Naive B cell (primary cell): ENCODE measurements around the gene BRIP1. TPM values are rescaled to one million over a fixed set of nuclear protein-coding genes. Genes with fewer than 3 reads are reported as not detected.

Source experiments
- ATAC-seq, 2 donors: fragments of 150-1000 bp; cut with Tn5 transposase; 2 replicates each; pipeline ENCODE4 v1.10.0; 2021; ENCODE audit warnings: low read depth in 2 of 2, mild to moderate bottlenecking in 2 of 2, moderate library complexity in 2 of 2
- DNase-seq: peaks from one replicate; pipeline ENCODE4 v3.0.0; 2022
- H3K27ac Mint-ChIP-seq, 6 donors: one replicate each; pipeline ENCODE4 v1.8.0; 2020 to 2022; ENCODE audit warnings: mild to moderate bottlenecking in 6 of 6, mixed read lengths in 6 of 6, moderate library complexity in 5 of 6, inconsistent platforms in 2 of 6
- H3K27me3 Mint-ChIP-seq, 3 donors: one replicate each; pipeline ENCODE4 v1.8.0; 2021 to 2022; ENCODE audit warnings: mixed read lengths in 3 of 3, mild to moderate bottlenecking in 1 of 3
- H3K36me3 Mint-ChIP-seq, 2 donors: one replicate each; pipeline ENCODE4 v1.8.0; 2020 to 2022; ENCODE audit warnings: mixed read lengths in 2 of 2, inconsistent platforms in 1 of 2, mild to moderate bottlenecking in 1 of 2
- H3K4me1 Mint-ChIP-seq, 3 donors: one replicate each; pipeline ENCODE4 v1.8.0; 2020 to 2022; ENCODE audit warnings: mixed read lengths in 3 of 3, inconsistent platforms in 1 of 3, mild to moderate bottlenecking in 1 of 3, moderate library complexity in 1 of 3
- H3K4me3 Mint-ChIP-seq, 8 donors: one replicate each; pipeline ENCODE4 v1.8.0; 2020 to 2022; ENCODE audit warnings: mild to moderate bottlenecking in 8 of 8, mixed read lengths in 8 of 8, moderate library complexity in 8 of 8, inconsistent platforms in 2 of 8
- H3K9me3 Mint-ChIP-seq, 7 donors: one replicate each; pipeline ENCODE4 v1.8.0; 2020 to 2022; ENCODE audit warnings: mixed read lengths in 7 of 7, mild to moderate bottlenecking in 5 of 7, inconsistent platforms in 2 of 7, moderate library complexity in 1 of 7
- polyA plus RNA-seq, 6 donors: library from polyadenylated mRNA; unstranded; fragments of 300-500 nt; fragmentation: Illumina TruSeq; gene quantifications; one replicate each; pipeline ENCODE4 v1.2.3, GENCODE V29; 2021; ENCODE audit warnings: low read depth in 6 of 6

The BRIP1 gene
- polyA plus RNA-seq, 6 donors from 2014 or later = 0.29 to 1.1 (median 0.44) TPM; not detected in 1

DNA sequence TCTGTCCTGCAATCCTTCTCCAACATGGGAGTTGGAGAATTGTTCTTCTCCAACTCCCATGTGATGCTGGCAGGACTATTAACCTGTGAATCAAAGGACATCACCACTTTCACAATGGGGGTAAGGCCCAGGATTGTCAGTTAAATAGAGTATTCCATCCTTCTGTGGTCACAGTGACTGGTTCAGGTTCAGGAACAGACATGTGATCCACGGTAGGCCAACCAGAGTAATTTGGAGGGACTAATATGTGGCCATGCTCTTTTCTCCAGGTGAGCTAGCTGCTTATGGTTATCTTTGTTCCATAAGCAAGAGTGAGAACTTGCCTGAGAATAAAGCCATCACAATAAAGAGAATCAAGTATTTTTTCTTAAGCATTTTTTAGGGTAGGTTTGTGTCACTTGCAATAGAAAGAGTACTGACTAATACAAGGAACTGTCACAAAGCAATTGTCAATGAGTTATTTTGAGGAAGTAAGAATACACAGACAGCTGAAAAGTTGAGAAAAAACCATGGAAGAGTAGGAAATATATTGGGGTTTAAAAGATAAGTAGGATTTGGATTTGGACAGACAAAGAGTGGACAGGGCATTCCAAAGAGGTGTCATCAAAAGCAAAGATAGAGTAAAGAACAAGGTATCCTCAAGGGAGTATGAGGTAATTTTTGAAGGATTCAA is 63.4 kb downstream of the BRIP1 start:
- DNase-seq (no peak), ATAC-seq (no peak)
- Mint-ChIP-seq H3K4me3 (no peak overlapping the region), H3K27ac (no peak overlapping the region), H3K36me3 (no peaks in the 10 kb centered on the region), H3K27me3 (no peaks in the 10 kb centered on the region), H3K4me1 (peaks cover 2 to 6% (median 4%) of the 10 kb centered on the region in 3 donors), H3K9me3 (no peaks in the 10 kb centered on the region)

DNA sequence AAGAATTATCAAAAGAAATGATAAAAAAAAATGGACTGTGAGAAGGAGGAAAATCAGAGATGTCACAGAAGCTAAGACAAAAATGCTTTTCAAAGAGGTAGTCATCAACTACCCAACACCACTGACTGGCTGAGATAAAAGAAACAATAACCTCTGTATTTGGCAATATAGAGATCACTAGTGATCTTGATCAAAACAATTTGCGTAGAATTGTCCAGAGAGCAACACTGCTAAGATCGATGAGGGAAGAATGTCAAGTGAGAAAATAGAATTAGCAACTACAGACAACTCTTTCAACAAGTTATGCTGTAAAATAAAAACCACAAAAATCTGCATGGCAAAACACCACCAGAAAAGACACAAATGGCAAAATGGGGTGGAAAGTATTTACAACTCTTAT is 66.0 kb downstream of the BRIP1 start:
- DNase-seq = no peak
- no peak overlapping the region for H3K27ac Mint-ChIP-seq
- H3K9me3 Mint-ChIP-seq = no peaks in the 10 kb centered on the region
- H3K36me3 Mint-ChIP-seq = no peaks in the 10 kb centered on the region
- no peaks in the 10 kb centered on the region for H3K27me3 Mint-ChIP-seq
- no peak for ATAC-seq
- H3K4me3 Mint-ChIP-seq = no peak overlapping the region
- peaks cover 2 to 6% (median 4%) of the 10 kb centered on the region in 3 donors for H3K4me1 Mint-ChIP-seq

DNA sequence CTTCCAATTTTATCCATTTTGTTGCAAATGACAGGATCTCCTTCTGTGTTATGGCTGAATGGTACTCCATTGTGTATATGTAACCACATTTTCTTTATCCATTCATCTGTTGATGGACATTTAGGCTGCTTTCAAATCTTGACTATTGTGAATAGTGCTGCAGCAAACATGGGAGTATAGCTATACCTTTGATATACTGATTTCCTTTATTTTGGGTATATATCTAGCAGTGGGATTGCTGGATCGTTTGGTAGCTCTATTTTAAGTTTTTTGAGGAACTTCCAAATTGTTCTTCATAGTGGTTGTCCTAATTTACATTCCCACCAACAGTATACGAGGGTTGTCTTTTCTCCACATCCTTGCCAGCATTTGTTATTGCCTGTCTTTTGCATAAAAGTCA is 67.8 kb downstream of the BRIP1 start:
- Mint-ChIP-seq H3K4me3 (no peak overlapping the region), H3K27me3 (no peaks in the 10 kb centered on the region), H3K36me3 (no peaks in the 10 kb centered on the region), H3K9me3 (no peaks in the 10 kb centered on the region), H3K27ac (no peak overlapping the region), H3K4me1 (peaks cover 2 to 6% (median 4%) of the 10 kb centered on the region in 3 donors)
- ATAC-seq = no peak
- no peak for DNase-seq

DNA sequence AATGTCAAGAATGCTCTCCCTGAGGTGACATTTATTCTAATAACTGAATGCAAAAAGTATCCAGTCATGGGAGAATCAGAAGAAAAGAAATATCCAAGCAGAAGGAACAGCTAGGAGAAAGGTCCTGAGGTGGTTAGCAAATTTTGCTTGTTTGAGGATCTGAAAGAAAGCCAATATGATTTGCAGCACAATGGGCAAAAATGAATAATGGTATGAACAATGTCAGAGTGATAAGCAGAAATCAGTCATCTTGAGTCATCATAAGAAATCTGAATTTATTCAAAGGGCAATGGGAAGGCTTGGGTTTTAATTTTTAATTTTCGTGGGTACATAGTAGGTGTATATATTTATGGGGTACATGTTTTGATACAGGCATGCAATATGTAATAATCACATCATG is 68.5 kb downstream of the BRIP1 start:
- no peaks in the 10 kb centered on the region for H3K4me1 Mint-ChIP-seq
- no peak for ATAC-seq
- H3K9me3 Mint-ChIP-seq = no peaks in the 10 kb centered on the region
- no peaks in the 10 kb centered on the region for H3K27me3 Mint-ChIP-seq
- H3K36me3 Mint-ChIP-seq = no peaks in the 10 kb centered on the region
- no peak overlapping the region for H3K4me3 Mint-ChIP-seq
- DNase-seq = no peak
- H3K27ac Mint-ChIP-seq = no peak overlapping the region

DNA sequence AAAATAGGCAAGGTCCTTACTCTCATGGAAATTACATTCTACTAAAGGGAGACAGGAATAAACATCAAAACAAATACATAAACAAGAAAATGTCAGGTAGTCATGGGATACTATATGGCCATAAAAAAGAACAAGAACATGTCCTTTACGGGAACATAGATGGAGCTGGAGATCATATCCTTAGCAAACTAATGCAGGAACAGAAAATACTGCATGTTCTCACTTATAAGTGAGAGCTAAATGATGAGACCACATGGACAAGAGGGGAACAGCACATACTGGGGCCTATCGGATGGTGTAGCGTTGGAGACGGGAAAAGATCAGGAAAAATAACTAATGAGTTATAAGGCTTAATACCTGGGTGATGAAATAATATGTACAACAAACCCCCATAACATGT is 69.1 kb downstream of the BRIP1 start:
- H3K36me3 Mint-ChIP-seq = no peaks in the 10 kb centered on the region
- no peak for ATAC-seq
- H3K27ac Mint-ChIP-seq = peak overlapping the region in 1 of 6 donors; percentile 1
- H3K4me1 Mint-ChIP-seq = no peaks in the 10 kb centered on the region
- H3K9me3 Mint-ChIP-seq = no peaks in the 10 kb centered on the region
- DNase-seq = no peak
- no peak overlapping the region for H3K4me3 Mint-ChIP-seq
- H3K27me3 Mint-ChIP-seq = no peaks in the 10 kb centered on the region

DNA sequence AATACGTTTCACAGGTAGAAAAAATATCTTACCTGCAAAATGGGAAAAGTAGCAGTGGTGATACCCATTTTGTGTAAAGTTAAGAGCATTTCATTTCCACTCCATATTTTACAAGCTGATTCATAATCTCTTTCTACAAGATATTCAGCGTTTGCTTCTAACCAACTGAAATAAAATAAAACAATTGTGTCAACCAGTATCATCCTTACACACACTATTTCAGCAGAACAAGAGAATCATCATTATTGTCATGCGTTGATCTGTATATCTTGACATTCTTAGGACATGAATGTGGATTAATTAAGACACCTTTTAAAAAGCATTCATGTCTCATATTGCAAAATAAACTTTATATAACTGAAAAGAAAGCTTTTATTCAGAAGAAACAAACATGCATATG is 69.8 kb downstream of the BRIP1 start:
- no peak overlapping the region for H3K4me3 Mint-ChIP-seq
- H3K9me3 Mint-ChIP-seq = no peaks in the 10 kb centered on the region
- no peak overlapping the region for H3K27ac Mint-ChIP-seq
- no peaks in the 10 kb centered on the region for H3K27me3 Mint-ChIP-seq
- H3K36me3 Mint-ChIP-seq = no peaks in the 10 kb centered on the region
- no peak for DNase-seq
- H3K4me1 Mint-ChIP-seq = no peaks in the 10 kb centered on the region
- ATAC-seq = no peak

DNA sequence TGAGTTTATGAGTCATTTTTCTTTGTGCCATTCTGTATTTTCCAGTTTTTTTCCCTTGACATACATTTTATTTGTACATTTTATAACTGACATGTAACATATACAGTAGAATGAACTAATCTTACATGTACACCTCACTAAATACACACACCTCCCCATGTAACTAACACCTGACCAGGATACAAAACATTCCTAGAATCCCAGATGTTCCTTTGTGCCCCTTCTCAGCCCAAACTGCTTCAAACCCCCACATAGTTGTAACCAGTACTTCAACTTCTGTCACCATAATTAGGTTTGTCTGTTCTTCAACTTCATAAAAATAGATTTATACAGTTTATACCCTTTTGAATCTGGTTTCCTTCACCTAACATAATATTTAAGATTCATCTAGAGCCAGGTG is 73.5 kb downstream of the BRIP1 start:
- H3K9me3 Mint-ChIP-seq = no peaks in the 10 kb centered on the region
- no peaks in the 10 kb centered on the region for H3K27me3 Mint-ChIP-seq
- no peak for ATAC-seq
- no peak overlapping the region for H3K4me3 Mint-ChIP-seq
- H3K36me3 Mint-ChIP-seq = no peaks in the 10 kb centered on the region
- peak overlapping the region in 2 of 6 donors; percentile 7 to 10 for H3K27ac Mint-ChIP-seq
- DNase-seq = no peak
- peaks cover 11 to 14% (median 14%) of the 10 kb centered on the region in 3 donors for H3K4me1 Mint-ChIP-seq

DNA sequence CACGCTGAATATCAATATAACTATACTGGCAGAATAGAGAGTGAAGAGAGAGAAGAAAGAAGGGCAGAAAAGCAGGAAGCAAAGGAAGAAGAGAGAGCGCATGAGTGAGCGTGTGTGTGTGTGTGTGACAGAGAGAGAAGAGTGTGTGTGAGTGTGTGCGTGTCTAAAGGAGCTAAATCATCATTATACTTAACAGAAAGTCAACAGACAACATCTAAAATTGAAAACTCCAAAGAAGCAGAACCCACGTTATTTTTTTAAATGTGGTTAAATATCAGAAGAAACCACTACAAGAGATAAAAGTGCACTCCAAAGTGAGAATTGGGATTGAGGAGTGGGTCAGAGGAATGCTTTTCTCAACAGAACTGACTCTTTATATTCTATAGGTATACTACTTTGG is 77.2 kb downstream of the BRIP1 start:
- DNase-seq (no peak), ATAC-seq (peak in 1 of 2 donors; percentile 32)
- Mint-ChIP-seq H3K36me3 (no peaks in the 10 kb centered on the region), H3K9me3 (peaks cover 0 to 4% (median 0%) of the 10 kb centered on the region in 7 donors), H3K4me1 (peaks cover 28 to 45% (median 32%) of the 10 kb centered on the region in 3 donors), H3K27ac (peak overlapping the region in 5 of 6 donors; percentile 7 to 94 (median 63)), H3K4me3 (peak overlapping the region in 5 of 8 donors; percentile 11 to 85 (median 45)), H3K27me3 (no peaks in the 10 kb centered on the region)

DNA sequence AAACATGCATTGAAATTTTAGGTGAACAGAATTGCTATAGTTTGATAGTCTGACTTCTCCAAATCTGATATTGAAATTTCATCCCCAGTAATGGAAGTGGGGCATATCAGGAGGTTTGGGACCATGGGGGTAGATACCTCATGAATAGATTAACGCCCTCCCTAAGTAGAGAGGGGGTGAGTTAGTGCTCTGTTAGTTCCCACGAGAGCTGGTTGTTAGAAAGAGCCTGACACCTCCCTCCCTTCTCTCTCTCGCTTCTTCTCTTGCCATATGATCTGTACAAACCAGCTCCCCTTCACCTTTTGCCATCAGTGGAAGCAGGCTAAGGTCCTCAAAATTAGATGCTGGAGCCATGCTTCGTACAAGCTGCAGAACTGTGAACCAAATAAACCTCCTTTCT is 78.8 kb downstream of the BRIP1 start:
- H3K27me3 Mint-ChIP-seq = no peaks in the 10 kb centered on the region
- peak overlapping the region; percentile 10 to 85 (median 78) for H3K4me3 Mint-ChIP-seq
- peaks cover 0 to 4% (median 0%) of the 10 kb centered on the region in 7 donors for H3K9me3 Mint-ChIP-seq
- ATAC-seq (peak; percentile 37 to 66), DNase-seq (no peak)
- peaks cover 28 to 48% (median 32%) of the 10 kb centered on the region in 3 donors for H3K4me1 Mint-ChIP-seq
- peak overlapping the region; percentile 7 to 89 (median 75) for H3K27ac Mint-ChIP-seq
- no peaks in the 10 kb centered on the region for H3K36me3 Mint-ChIP-seq

DNA sequence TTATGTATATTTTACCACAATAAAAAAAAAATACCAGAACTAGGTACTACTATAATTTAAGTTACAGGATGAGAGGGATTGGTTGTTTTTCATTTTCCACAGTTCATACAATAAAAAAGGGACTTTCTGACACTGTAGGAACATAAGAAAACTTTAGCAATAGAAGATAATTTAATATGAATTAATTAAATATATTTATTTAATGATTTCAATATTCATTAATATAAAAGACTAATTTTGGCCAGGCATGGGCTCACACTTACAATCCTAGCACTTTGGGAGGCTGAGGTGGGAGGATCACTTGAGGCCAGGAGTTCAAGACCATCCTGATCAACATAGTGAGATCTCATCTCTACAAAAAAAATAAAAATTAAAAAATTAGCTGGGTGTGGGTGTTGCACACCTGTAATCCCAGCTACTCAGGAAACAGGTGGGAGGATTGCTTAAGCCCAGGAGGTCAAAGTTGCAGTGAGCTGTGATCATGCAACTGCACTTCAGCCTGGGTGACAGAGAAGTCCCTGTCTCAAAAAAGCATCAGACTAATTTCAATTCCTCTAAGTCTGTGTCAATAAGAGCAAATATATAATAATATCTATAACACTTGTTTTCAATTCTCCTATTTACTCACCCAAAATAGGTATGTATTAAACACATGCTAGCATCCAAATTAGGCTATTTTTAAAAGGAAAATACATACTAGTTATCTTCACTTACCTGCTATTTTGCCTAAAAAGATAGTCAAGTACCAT is 79.6 kb downstream of the BRIP1 start:
- ATAC-seq (peak; percentile 49 to 64), DNase-seq (peak; percentile 10)

DNA sequence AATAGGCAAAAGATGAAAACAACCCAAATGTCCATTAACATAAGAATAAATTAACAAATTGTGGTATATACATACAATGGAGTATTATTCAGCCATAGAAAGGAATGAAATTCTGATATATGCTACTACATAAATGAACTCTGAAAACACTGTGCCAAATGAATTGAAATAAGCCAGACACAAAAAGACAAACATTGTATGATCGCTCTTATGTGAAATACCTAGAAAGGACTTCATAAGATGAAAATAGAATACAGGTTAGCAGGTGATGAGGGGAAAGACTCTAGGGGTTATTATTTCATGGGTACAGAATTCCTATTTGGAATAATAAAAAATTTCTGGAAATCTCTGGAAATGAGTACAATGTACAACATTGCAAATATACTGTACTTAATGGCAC is 80.2 kb downstream of the BRIP1 start:
- Mint-ChIP-seq H3K27ac (peak overlapping the region in 2 of 6 donors; percentile 51 to 63), H3K36me3 (no peaks in the 10 kb centered on the region), H3K4me3 (peak overlapping the region in 4 of 8 donors; percentile 0 to 68 (median 40)), H3K9me3 (peaks cover 0 to 4% (median 0%) of the 10 kb centered on the region in 7 donors), H3K27me3 (no peaks in the 10 kb centered on the region), H3K4me1 (peaks cover 32 to 48% (median 35%) of the 10 kb centered on the region in 3 donors)
- DNase-seq (no peak), ATAC-seq (no peak)

More for the DNA sequence above, 79.6 kb downstream of the BRIP1 start:
- Mint-ChIP-seq H3K4me1 (peaks cover 32 to 48% (median 32%) of the 10 kb centered on the region in 3 donors), H3K9me3 (peaks cover 0 to 4% (median 0%) of the 10 kb centered on the region in 7 donors), H3K36me3 (no peaks in the 10 kb centered on the region), H3K27ac (peak overlapping the region in 5 of 6 donors; percentile 7 to 89 (median 83)), H3K4me3 (peak overlapping the region in 6 of 8 donors; percentile 10 to 85 (median 78)), H3K27me3 (no peaks in the 10 kb centered on the region)

DNA sequence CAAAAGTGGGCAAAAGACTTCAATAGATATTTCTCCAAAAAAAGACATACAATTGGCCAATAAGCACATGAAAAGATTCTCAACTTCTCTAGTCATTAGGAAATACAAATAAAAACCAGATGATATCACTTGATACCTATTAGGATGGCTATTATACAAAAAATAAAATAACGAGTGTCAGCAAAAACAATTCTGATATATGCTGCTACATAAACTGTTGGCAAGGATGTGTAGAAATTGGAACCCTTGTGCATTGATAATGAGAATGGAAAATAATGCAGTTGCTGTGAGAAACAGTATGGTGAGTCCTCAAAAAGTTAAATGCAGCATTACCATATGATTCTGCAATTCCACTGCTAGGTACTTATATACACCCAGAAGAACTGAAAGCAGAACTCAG is 80.6 kb downstream of the BRIP1 start:
- ATAC-seq (no peak), DNase-seq (no peak)
- H3K27me3 Mint-ChIP-seq = no peaks in the 10 kb centered on the region
- peaks cover 0 to 4% (median 0%) of the 10 kb centered on the region in 7 donors for H3K9me3 Mint-ChIP-seq
- no peaks in the 10 kb centered on the region for H3K36me3 Mint-ChIP-seq
- peaks cover 32 to 53% (median 40%) of the 10 kb centered on the region in 3 donors for H3K4me1 Mint-ChIP-seq
- peak overlapping the region in 3 of 8 donors; percentile 18 to 68 (median 39) for H3K4me3 Mint-ChIP-seq
- peak overlapping the region in 5 of 6 donors; percentile 4 to 63 (median 33) for H3K27ac Mint-ChIP-seq

DNA sequence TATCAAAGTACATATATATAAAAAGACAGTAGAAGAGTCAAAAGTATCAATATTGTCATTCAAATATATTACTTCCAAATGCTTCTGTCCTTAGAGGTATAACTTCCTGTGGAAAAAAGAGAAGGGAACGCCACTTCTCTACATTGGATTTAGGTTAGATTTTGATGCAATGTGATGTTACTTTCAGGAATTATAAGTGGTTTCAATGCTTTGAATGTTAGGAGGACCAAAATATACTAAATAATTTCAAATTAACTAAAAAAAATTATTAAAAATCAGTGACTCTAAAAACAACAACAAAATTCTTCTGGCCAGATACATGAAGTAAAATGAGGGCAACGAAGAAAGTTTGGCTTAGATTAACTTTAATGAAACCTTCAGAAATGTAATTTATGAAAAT is 88.0 kb downstream of the BRIP1 start:
- Mint-ChIP-seq H3K9me3 (peaks cover 2 to 15% (median 9%) of the 10 kb centered on the region in 7 donors), H3K27ac (no peak overlapping the region), H3K4me1 (peaks cover 4 to 14% (median 10%) of the 10 kb centered on the region in 3 donors), H3K4me3 (no peak overlapping the region), H3K27me3 (no peaks in the 10 kb centered on the region), H3K36me3 (peaks cover 9 to 10% of the 10 kb centered on the region in 2 donors)
- ATAC-seq (no peak), DNase-seq (no peak)

DNA sequence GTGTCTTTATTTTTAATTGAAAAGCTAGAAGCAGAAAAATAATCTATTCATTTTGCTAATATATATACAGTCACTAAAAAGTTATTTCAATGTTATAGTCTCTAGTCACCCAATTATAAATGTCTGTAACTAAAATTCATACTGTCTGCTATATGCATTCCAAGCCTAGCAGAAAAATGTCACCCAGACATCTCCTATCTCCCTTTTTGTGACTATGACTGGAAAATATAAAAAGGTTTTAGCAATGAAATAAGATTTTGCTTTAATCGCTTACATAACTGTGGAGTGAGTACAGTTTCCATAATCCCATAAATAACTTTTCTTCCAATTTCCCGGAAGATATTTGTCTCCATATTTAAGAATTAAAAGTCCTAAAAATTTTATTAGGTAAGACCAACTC is 88.6 kb downstream of the BRIP1 start:
- Mint-ChIP-seq H3K27ac (no peak overlapping the region), H3K36me3 (peaks cover 9 to 16% of the 10 kb centered on the region in 2 donors), H3K9me3 (peaks cover 2 to 18% (median 13%) of the 10 kb centered on the region in 7 donors), H3K4me1 (peaks cover 4 to 14% (median 10%) of the 10 kb centered on the region in 3 donors), H3K27me3 (no peaks in the 10 kb centered on the region), H3K4me3 (no peak overlapping the region)
- DNase-seq = no peak
- ATAC-seq = no peak
